GM23338 (cell line): ENCODE measurements around the gene GLRA2. TPM values are rescaled to one million over a fixed set of nuclear protein-coding genes. Genes with fewer than 3 reads are reported as not detected.

Experiments used
- ATAC-seq: fragments of 200-7000 bp; cut with Tn5 transposase; 3 replicates; pipeline ENCODE4 v1.9.1; 2020
- DNase-seq: peaks from one replicate; pipeline ENCODE4 v3.0.0-alpha.2; 2015; ENCODE audit warnings: low spot score
- H2AFZ ChIP-seq: fragments of 200-600 bp; sonication (generic); 2 replicates; pipeline ENCODE4 v1.8.0; 2016; ENCODE audit warnings: antibody characterized with exemption, mild to moderate bottlenecking, moderate library complexity
- H3F3A ChIP-seq: fragments of 200-600 bp; sonication (generic); replicated peaks from 2 replicates; pipeline ENCODE4 v1.8.0; 2017; ENCODE audit warnings: antibody characterized with exemption, mixed run types, low read depth
- H3K27ac ChIP-seq: fragments of 200-600 bp; sonication (generic); 2 replicates; pipeline ENCODE4 v1.6.1; 2016; ENCODE audit warnings: low read depth
- H3K27me3 ChIP-seq: fragments of 200-600 bp; sonication (generic); 2 replicates; pipeline ENCODE4 v1.8.0; 2016; ENCODE audit warnings: mild to moderate bottlenecking, mixed run types, moderate library complexity; ENCODE audit not compliant: insufficient read depth
- H3K36me3 ChIP-seq: fragments of 200-600 bp; sonication (generic); 2 replicates; pipeline ENCODE4 v1.8.0; 2016; ENCODE audit warnings: mild to moderate bottlenecking; ENCODE audit not compliant: insufficient read depth
- H3K4me1 ChIP-seq: fragments of 200-600 bp; sonication (generic); 2 replicates; pipeline ENCODE4 v1.8.0; 2016; ENCODE audit warnings: mild to moderate bottlenecking, moderate library complexity; ENCODE audit not compliant: insufficient read depth
- H3K4me2 ChIP-seq: fragments of 200-600 bp; sonication (generic); 2 replicates; pipeline ENCODE4 v1.7.1; 2017; ENCODE audit warnings: mixed run types
- H3K4me3 ChIP-seq: fragments of 200-600 bp; sonication (generic); 2 replicates; pipeline ENCODE4 v1.6.1; 2016; ENCODE audit warnings: mixed run types
- H3K79me2 ChIP-seq: fragments of 200-600 bp; sonication (generic); replicated peaks from 2 replicates; pipeline ENCODE4 v1.8.0; 2017; ENCODE audit warnings: mild to moderate bottlenecking; ENCODE audit not compliant: insufficient read depth
- H3K9me2 ChIP-seq: fragments of 200-600 bp; sonication (generic); 2 replicates; pipeline ENCODE4 v1.8.0; 2017; ENCODE audit not compliant: insufficient read depth
- H4K20me1 ChIP-seq: fragments of 200-600 bp; sonication (generic); replicated peaks from 2 replicates; pipeline ENCODE4 v1.8.0; 2017; ENCODE audit warnings: mild to moderate bottlenecking; ENCODE audit not compliant: insufficient read depth
- H3K27ac Mint-ChIP-seq: 2 replicates; pipeline ENCODE4 v1.8.0; 2020; ENCODE audit warnings: inconsistent platforms, mild to moderate bottlenecking, moderate library complexity, mixed read lengths
- H3K27me3 Mint-ChIP-seq: 3 replicates; pipeline ENCODE4 v1.8.0; 2022; ENCODE audit warnings: low read depth, mild to moderate bottlenecking, moderate library complexity, mixed read lengths, inconsistent platforms; ENCODE audit not compliant: insufficient read depth, poor library complexity
- H3K36me3 Mint-ChIP-seq: 3 replicates; pipeline ENCODE4 v1.8.0; 2021; ENCODE audit warnings: low read depth, mild to moderate bottlenecking, inconsistent platforms, moderate library complexity, mixed read lengths
- H3K4me1 Mint-ChIP-seq: 3 replicates; pipeline ENCODE4 v1.8.0; 2020; ENCODE audit warnings: mild to moderate bottlenecking, inconsistent platforms, mixed read lengths
- H3K4me3 Mint-ChIP-seq: 3 replicates; pipeline ENCODE4 v1.8.0; 2021; ENCODE audit warnings: moderate library complexity, mild to moderate bottlenecking, inconsistent platforms, mixed read lengths
- H3K9me3 Mint-ChIP-seq: 3 replicates; pipeline ENCODE4 v1.8.0; 2020; ENCODE audit warnings: moderate library complexity, mild to moderate bottlenecking, inconsistent platforms, mixed read lengths
- CREB1 ChIP-seq: fragments of 250-450 bp; sonication (Bioruptor Pico); IDR thresholded peaks from 2 replicates; pipeline ENCODE4 v1.5.0; 2020; ENCODE audit warnings: low read depth, mild to moderate bottlenecking, moderate library complexity
- CTCF ChIP-seq, 2 experiments: fragments of 200-600 bp in 1 of 2; sonication (generic) in 1 of 2; conservative IDR thresholded peaks; 2 replicates each; pipeline versions ENCODE4 v1.5.1 to v1.6.1; 2016 to 2017; ENCODE audit warnings: antibody characterized with exemption in 2 of 2, low read depth in 2 of 2, mild to moderate bottlenecking in 2 of 2, moderate library complexity in 1 of 2
- ETS1 ChIP-seq: IDR thresholded peaks from 2 replicates; pipeline ENCODE4 v1.6.1; 2016; ENCODE audit warnings: antibody characterized with exemption
- EZH2 ChIP-seq: fragments of 200-600 bp; sonication (generic); IDR thresholded peaks from one replicate; pipeline ENCODE4 v1.8.0; 2017; ENCODE audit warnings: antibody characterized with exemption, mild to moderate bottlenecking, low read depth; ENCODE audit not compliant: unreplicated experiment
- EZH2phosphoT487 ChIP-seq: fragments of 200-600 bp; sonication (generic); IDR thresholded peaks from one replicate; pipeline ENCODE4 v1.8.1; 2018; ENCODE audit warnings: antibody characterized with exemption; ENCODE audit not compliant: unreplicated experiment
- JUNB ChIP-seq: IDR thresholded peaks from one replicate; pipeline ENCODE4 v1.6.1; 2016; ENCODE audit warnings: antibody characterized with exemption; ENCODE audit not compliant: unreplicated experiment
- NANOG ChIP-seq: IDR thresholded peaks from 2 replicates; pipeline ENCODE4 v1.6.1; 2016; ENCODE audit warnings: antibody characterized with exemption, borderline replicate concordance
- POLR2AphosphoS5 ChIP-seq: IDR thresholded peaks from 2 replicates; pipeline ENCODE4 v1.6.1; 2016; ENCODE audit warnings: antibody characterized with exemption, low read depth
- STAT1 ChIP-seq: IDR thresholded peaks from one replicate; pipeline ENCODE4 v1.6.1; 2016; ENCODE audit warnings: antibody characterized with exemption; ENCODE audit not compliant: unreplicated experiment
- ZNF114 ChIP-seq: fragments of 250-450 bp; sonication (Bioruptor Pico); IDR thresholded peaks from 2 replicates; pipeline ENCODE4 v1.5.0; 2020; ENCODE audit warnings: mild to moderate bottlenecking, moderate library complexity
- ZNF331 ChIP-seq: fragments of 250-450 bp; sonication (Bioruptor Pico); IDR thresholded peaks from 2 replicates; pipeline ENCODE4 v1.5.0; 2020; ENCODE audit warnings: low read depth, mild to moderate bottlenecking, moderate library complexity
- ZNF462 ChIP-seq: fragments of 250-450 bp; sonication (Bioruptor Pico); IDR thresholded peaks from 2 replicates; pipeline ENCODE4 v1.5.0; 2020; ENCODE audit warnings: mild to moderate bottlenecking, moderate library complexity
- polyA plus RNA-seq: library from polyadenylated mRNA; unstranded; fragments of >200 nt; fragmentation: Nextera tagmentation; extraction: Ambion mirVana; gene quantifications from 2 replicates; pipeline ENCODE4 v1.2.1, GENCODE V29; 2016
- total RNA-seq: library from RNA; depleted of rRNA; stranded (reverse); fragments of >200 nt; shearing (Covaris generic); gene quantifications from 2 replicates; pipeline ENCODE4 v1.2.3, GENCODE V29; 2014

GLRA2 gene
- total and polyA plus RNA-seq, 2 experiments from 2014 or later: not detected

- TF ChIP-seq CTCF (conservative IDR thresholded peaks at IDR 0.05; ENCODE audit: low read depth in 2 of 2) (no peak), JUNB (no peak), ZNF331 (CRISPR knock-in tag) (no peak)
These were observed 228.7 kb downstream of the GLRA2 start (continued) for GRCh38 chrX:14758029-14758491.

- H4K20me1 ChIP-seq: no peaks in the 10 kb centered on the region
- H3K4me2 ChIP-seq: no peak overlapping the region
- H3K4me3 ChIP-seq: no peak overlapping the region
- H3K79me2 ChIP-seq: no peaks in the 10 kb centered on the region
- no peak overlapping the region for H2AFZ ChIP-seq
- H3K27me3 ChIP-seq: no peaks in the 10 kb centered on the region
- Mint-ChIP-seq H3K27ac (no peak overlapping the region), H3K4me3 (no peak overlapping the region), H3K4me1 (peaks cover 3% of the 10 kb centered on the region; the same call in 1 of the 3 replicates), H3K27me3 (peaks cover 1% of the 10 kb centered on the region), H3K36me3 (peaks cover 19% of the 10 kb centered on the region), H3K9me3 (peaks cover 8% of the 10 kb centered on the region; the same call in 2 of the 3 replicates)
- H3K4me1 ChIP-seq: no peaks in the 10 kb centered on the region
- DNase-seq (no peak), ATAC-seq (no peak)
- H3K27ac ChIP-seq: no peak overlapping the region
- no peaks in the 10 kb centered on the region for H3K36me3 ChIP-seq
- no peaks in the 10 kb centered on the region for H3F3A ChIP-seq
- no peaks in the 10 kb centered on the region for H3K9me2 ChIP-seq
- TF ChIP-seq NANOG: no peak
- no peak for TF ChIP-seq JUNB
- TF ChIP-seq ETS1: no peak
- no peak for TF ChIP-seq ZNF114 (CRISPR knock-in tag)
- TF ChIP-seq ZNF462 (CRISPR knock-in tag): no peak
- no peak for TF ChIP-seq POLR2AphosphoS5
- no peak for TF ChIP-seq CTCF (conservative IDR thresholded peaks at IDR 0.05; ENCODE audit: low read depth in 2 of 2)
- TF ChIP-seq CREB1 (CRISPR knock-in tag): no peak
- no peak for TF ChIP-seq EZH2
- TF ChIP-seq ZNF331 (CRISPR knock-in tag): no peak
- TF ChIP-seq STAT1: no peak
- no peak for TF ChIP-seq EZH2phosphoT487
These were observed 246.1 kb downstream of the GLRA2 start for GRCh38 chrX:14775416-14775815.
